Endothelial cell of umbilical vein (primary cell): ENCODE data around the gene CHSY3.

Source experiments
- CTCF ChIP-seq, 2 donors: IDR thresholded peaks; 1 replicate in 1 of 2; 2 replicates in 1 of 2; pipeline ENCODE4 v1.5.1; 2011; ENCODE audit warnings: low read length in 2 of 2, mild to moderate bottlenecking in 2 of 2, moderate library complexity in 2 of 2, control low read depth in 1 of 2, inconsistent platforms in 1 of 2, low read depth in 1 of 2; ENCODE audit not compliant: insufficient read depth in 1 of 2; ENCODE audit errors: extremely low read depth in 1 of 2
- EZH2 ChIP-seq: IDR thresholded peaks from 2 replicates; pipeline ENCODE4 v1.6.1; 2012; ENCODE audit warnings: borderline replicate concordance, low read depth, mild to moderate bottlenecking, moderate library complexity, low read length, inconsistent platforms; ENCODE audit not compliant: severe bottlenecking
- FOS ChIP-seq: IDR thresholded peaks from 2 replicates; pipeline ENCODE4 v1.6.1; 2011; ENCODE audit warnings: mild to moderate bottlenecking, low read length, moderate library complexity, borderline replicate concordance; ENCODE audit not compliant: insufficient read depth
- GATA2 ChIP-seq: IDR thresholded peaks from 2 replicates; pipeline ENCODE4 v1.7.0; 2011; ENCODE audit warnings: low read depth, mild to moderate bottlenecking, moderate library complexity, mixed read lengths, low read length; ENCODE audit not compliant: insufficient read length, insufficient read depth
- MAX ChIP-seq: IDR thresholded peaks from 2 replicates; pipeline ENCODE4 v1.6.1; 2011; ENCODE audit not compliant: insufficient read depth, insufficient read length
- POLR2A ChIP-seq: IDR thresholded peaks from 2 replicates; pipeline ENCODE4 v1.6.1; 2012; ENCODE audit warnings: low read depth, mild to moderate bottlenecking, control low read depth, low read length
- POLR2AphosphoS5 ChIP-seq: IDR thresholded peaks from 2 replicates; pipeline ENCODE4 v1.6.1; 2012; ENCODE audit warnings: low read depth, mild to moderate bottlenecking, control low read depth, low read length, moderate library complexity; ENCODE audit not compliant: insufficient read depth

- TF ChIP-seq POLR2AphosphoS5 (no peak), MAX (no peak), CTCF (IDR thresholded peaks at IDR 0.05; ENCODE audit: extremely low read depth in 1 of 2, insufficient read depth in 1 of 2, low read depth in 1 of 2, low read length in 2 of 2) (no peak), EZH2 (no peak), GATA2 (no peak), POLR2A (no peak), FOS (no peak)
Measured at GRCh38 chr5:130002876-130003275, 98.6 kb downstream of the CHSY3 start.
